GM19035 (cell line): ENCODE data around the gene VPS29.
A peak's percentile ranks its signal among the peaks of the same experiment; 100 is the strongest.
"Not testable (repeated sequence)": the region's sequence is repeated elsewhere in the genome, so short reads cannot be mapped to it uniquely, and the experiment has no call there.

Experiments used
- ATAC-seq: cut with Tn5 transposase; IDR thresholded peaks from one replicate; pipeline ENCODE4 v1.9.1; 2021; ENCODE audit not compliant: unreplicated experiment

VPS29 gene

GRCh38 chr12:110528277-110528839 is 26.4 kb upstream of the VPS29 start:
- ATAC-seq = no peak

GRCh38 chr12:110520876-110521712 is 19.2 kb upstream of the VPS29 start:
- ATAC-seq = not testable (repeated sequence)

DNA sequence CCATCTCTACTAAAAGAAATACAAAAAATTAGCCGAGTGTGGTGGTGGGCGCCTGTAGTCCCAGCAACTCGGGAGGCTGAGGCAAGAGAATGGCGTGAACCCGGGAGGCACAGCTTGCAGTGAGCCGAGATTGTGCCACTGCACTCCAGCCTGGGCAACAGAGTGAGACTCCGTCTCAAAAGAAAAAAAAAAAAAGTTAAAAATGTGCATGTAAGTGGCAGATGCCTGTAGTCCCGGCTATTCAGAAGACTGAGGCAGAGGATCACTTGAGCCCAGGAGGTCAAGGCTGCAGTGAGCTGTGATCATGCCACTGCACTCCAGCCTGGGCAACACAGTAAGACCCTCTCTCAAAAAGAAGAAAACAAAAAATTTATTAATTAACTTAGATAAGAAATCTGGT is 16.1 kb upstream of the VPS29 start:
- ATAC-seq = not testable (repeated sequence)

GRCh38 chr12:110516995-110517394 is 15.1 kb upstream of the VPS29 start:
- ATAC-seq = no peak

DNA sequence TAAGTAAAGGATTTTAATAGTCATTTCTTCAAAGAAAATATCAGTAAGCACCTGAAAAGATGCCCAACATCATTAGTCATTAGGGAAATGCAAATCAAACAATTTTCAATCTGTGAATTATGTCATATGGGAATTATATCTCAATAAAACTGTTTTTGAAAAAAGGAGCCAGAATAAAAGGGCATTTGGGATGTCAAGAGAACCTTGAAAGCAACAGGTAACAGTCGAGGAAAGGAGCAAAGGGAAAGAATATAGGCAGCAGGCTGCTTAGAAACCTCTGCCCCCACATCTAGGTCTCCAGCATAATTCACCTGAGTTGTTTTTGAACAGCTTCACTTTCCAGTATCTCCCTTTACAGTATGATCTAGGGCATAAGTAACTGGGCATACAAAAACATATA is 12.5 kb upstream of the VPS29 start:
- ATAC-seq = no peak

DNA sequence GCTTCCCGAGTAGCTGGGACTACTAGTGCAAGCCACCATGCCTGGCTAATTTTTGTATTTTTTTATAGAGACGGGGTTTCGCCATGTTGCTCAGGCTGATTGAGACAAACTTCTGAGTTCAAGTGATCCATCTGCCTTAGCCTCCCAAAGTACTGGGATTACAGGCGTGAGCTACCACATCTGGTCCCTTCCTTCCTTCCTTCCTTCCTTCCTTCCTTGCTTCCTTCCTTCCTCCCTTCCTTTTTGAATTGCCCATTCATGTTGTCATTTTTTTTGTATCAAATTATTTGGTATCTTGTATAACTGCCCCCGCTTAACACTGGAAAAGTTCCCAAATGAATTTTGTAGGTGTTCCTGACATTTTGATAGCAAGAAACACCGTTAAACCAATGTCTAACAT is 11.9 kb upstream of the VPS29 start:
- no peak for ATAC-seq

DNA sequence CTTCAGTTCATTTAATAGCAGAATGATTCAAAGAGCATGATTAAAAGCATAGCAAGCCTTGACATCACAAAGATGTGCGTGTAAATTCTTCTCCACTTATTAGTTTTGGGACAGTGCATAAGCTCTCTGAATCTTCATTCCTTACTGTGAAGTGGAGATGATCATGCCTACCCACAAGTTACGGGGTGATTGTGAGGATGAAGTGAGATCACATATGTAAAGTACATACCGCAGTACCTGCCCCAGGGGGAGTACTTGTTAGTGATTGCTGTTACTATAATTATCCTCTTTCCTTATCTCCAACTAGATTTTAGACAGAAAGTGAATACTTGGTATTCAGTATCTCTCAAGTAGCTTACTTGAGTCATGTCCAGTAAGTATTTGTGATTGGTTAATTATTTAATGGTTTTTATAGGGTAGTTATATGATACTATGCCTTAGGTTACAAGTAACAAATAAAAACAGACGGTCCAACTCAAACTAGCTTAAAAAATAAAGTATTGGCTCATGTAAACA is 6.2 kb upstream of the VPS29 start:
- no peak for ATAC-seq

- ATAC-seq = no peak
These were observed 3.4 kb upstream of the VPS29 start for GRCh38 chr12:110505332-110505731.

- no peak for ATAC-seq
These were observed 1.5 kb upstream of the VPS29 start for GRCh38 chr12:110503432-110503831.

GRCh38 chr12:110501399-110501751 is 536 bp downstream of the VPS29 start:
- ATAC-seq = no peak

DNA sequence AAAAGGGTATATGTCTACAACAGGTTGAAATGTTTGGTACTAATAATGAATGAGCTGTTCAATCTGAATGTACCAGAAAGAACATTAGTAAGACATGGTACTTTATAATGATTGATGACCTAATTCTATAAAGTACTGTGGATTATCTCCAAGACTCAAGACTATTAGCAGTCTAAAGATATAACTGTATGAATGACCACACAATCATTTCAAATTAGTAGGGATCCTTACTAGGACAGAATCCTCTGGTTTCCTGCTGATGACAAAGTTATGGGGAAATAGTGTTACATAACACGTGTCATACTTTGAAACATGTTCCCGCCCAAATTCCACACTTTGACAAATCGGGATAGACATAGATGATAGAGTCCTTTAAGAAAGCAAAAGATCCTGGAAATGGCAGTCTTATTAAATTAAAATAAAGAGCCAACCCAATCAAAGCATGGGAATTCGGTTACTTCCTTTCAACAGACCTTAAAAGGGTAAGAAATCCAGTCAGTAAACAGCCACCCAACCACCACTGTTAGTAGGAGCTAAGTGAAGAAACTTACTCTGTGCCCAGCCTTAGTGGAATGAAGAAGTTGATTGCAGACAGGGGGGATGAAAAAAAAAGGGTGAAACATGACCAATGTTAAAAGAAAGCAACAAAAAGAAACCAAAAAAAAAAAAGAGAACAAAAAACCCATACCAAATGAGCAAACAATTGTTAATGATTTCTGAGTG is 2.8 kb downstream of the VPS29 start:
- no peak for ATAC-seq

- ATAC-seq = no peak
These were observed 26.5 kb downstream of the VPS29 start for GRCh38 chr12:110475426-110475825.

GRCh38 chr12:110468214-110469048 is 33.5 kb downstream of the VPS29 start, which contains the start of the genes FAM216A and GPN3:
TSS of gene FAM216A (plus strand) at chr12:110468845. CDS start at chr12:110468876, 31 bp downstream.
TSS of gene GPN3 (minus strand) at chr12:110468257. CDS start at chr12:110468203, 54 bp downstream.
- ATAC-seq = peak; percentile 77

DNA sequence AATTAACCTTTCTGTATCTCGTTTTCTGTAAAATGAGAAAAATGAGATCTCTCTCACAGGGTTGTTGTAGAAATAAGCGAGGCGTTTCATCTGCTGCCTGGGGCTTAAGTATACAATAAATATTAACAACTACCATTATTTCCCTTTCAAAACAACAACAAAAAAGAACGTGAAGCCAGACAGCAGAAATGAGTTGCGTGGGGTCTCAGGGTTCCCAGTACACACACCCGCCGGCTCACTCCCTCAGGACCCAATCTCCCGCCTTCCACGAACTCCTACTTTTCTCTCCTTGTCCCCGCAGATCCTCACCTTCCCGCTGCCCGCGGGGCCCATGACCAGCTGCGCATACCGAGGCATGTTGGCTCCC is 34.1 kb downstream of the VPS29 start:
- ATAC-seq = no peak

GRCh38 chr12:110466791-110467190 is 35.1 kb downstream of the VPS29 start:
- ATAC-seq = no peak

GRCh38 chr12:110465765-110466164 is 36.1 kb downstream of the VPS29 start:
- not testable (repeated sequence) for ATAC-seq

DNA sequence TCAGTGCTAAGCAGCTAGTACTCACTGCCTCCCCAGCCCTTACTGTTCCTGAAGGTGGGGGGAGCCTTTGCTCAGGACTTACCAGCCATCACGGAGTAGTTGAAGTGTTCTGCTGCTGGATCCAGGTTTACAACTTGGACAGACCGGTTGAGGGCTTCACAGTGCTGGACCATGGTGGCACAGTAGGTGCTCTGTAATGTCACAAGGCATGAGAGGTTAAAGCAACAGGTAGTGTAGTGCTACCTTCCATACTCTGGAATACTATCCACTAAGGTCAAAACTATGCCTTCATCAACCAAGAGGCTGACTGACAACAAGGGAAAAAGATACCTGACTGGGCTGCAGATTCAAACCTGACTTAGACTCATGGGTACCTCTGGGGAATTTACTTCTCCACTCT is 36.9 kb downstream of the VPS29 start:
- ATAC-seq = no peak

DNA sequence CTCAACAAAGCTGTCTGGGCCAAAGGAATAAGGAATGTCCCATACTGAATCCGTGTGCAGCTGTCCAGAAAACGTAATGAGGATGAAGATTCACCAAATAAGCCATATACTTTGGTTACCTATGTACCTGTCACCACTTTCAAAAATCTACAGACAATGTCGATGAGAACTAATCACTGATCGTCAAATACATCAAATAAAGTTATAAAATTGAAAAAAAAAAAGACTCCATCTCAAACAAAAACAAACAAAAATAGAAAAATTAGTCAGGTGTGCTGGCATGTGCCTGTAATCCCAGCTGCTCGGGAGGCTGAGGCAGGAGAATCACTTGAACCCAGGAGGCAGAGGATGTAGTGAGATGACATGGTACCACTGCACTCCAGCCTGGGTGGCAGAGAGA is 40.7 kb downstream of the VPS29 start:
- ATAC-seq = not testable (repeated sequence)

DNA sequence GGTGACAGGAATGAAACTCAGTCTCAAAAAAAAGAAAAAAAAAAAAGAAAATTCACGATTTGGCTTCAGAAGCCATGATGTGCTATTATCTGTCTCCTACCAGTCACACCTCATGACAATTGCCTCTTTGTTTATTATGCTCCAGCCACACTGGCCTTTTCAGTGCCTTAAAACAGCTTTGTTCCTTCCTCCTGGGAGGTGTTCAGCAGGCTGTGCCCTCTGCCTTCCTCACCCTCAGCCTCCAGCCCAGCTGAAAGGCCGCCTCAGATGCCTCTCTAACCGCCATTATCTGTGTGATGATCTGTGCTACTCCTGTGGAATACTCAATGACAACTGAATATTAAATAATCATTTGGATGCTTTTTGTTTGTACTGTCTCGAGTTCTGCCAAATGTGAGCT is 43.2 kb downstream of the VPS29 start:
- ATAC-seq = no peak

- ATAC-seq = no peak
These were observed 48.2 kb downstream of the VPS29 start for GRCh38 chr12:110453569-110454296.
